Adrenal gland (tissue), 12 donors: ENCODE measurements around the gene UNC5A. TPM values are rescaled to one million over a fixed set of nuclear protein-coding genes. Genes with fewer than 3 reads are reported as not detected.

Source experiments
- DNase-seq, 7 donors: peaks; one replicate each; pipeline ENCODE4 v3.0.0-alpha.2; 2019 to 2020
- H3K27ac ChIP-seq, 5 donors: fragments of 200-600 bp; sonication (generic) in 4 of 5; 1 replicate in 3 of 5; 2 replicates in 2 of 5; pipeline versions ENCODE4 v1.5.1 to v1.8.0; 2016 to 2020; ENCODE audit warnings: mild to moderate bottlenecking in 1 of 5
- H3K27me3 ChIP-seq: fragments of 200-600 bp; 2 replicates; pipeline ENCODE4 v1.8.0; 2021
- H3K36me3 ChIP-seq, 2 donors: fragments of 200-600 bp; replicated peaks in 1 of 2; 1 replicate in 1 of 2; 2 replicates in 1 of 2; pipeline versions ENCODE4 v1.5.1 to v1.8.0; 2018 to 2022
- H3K4me1 ChIP-seq, 2 donors: fragments of 200-600 bp; replicated peaks in 1 of 2; 1 replicate in 1 of 2; 2 replicates in 1 of 2; pipeline versions ENCODE4 v1.5.1 to v1.8.0; 2018 to 2021
- H3K4me3 ChIP-seq, 4 donors: fragments of 200-600 bp; sonication (generic) in 3 of 4; one replicate each; pipeline ENCODE4 v1.5.1; 2016 to 2018
- H3K9me3 ChIP-seq, 3 donors: fragments of 200-600 bp; sonication (generic) in 1 of 3; replicated peaks in 1 of 3; 1 replicate in 2 of 3; 2 replicates in 1 of 3; pipeline versions ENCODE4 v1.5.1 to v1.8.0; 2016 to 2021
- CTCF ChIP-seq, 6 experiments: fragments of 450-650 bp in 4 of 6; fragments of 200-600 bp in 2 of 6; sonication (generic) in 1 of 6; IDR thresholded peaks; 1 replicate in 5 of 6; 2 replicates in 1 of 6; pipeline versions ENCODE4 v1.5.1 to v1.8.0; 2016 to 2021; ENCODE audit warnings: antibody characterized with exemption in 6 of 6, mild to moderate bottlenecking in 2 of 6, moderate library complexity in 1 of 6
- POLR2A ChIP-seq, 2 donors: fragments of 450-650 bp; IDR thresholded peaks; one replicate each; pipeline ENCODE4 v1.6.1; 2017; ENCODE audit warnings: antibody characterized with exemption in 2 of 2, mild to moderate bottlenecking in 2 of 2, moderate library complexity in 1 of 2
- WGBS, 4 donors: extraction: QIAGEN DNeasy Blood & Tissue Kit in 2 of 4; methylation state at CpG; one replicate each; pipeline versions ENCODE4 v1.1.5 to v1.1.7; 2013 to 2017; 5-methylcytosine and 5-hydroxymethylcytosine counted together
- intact Hi-C, 2 donors: fragments of 100-400 bp; cut with DNase I; formaldehyde crosslinking; loops; one replicate each; pipeline versions ENCODE4 v1.14.1 to v1.15.0; 2022 to 2023
- polyA plus RNA-seq, 3 donors: library from polyadenylated mRNA; stranded (reverse); fragments of 200-250 nt in 2 of 3; fragments of 350-450 nt in 1 of 3; fragmentation: Illumina TruSeq in 1 of 3; extraction: RNeasy Lipid Tissue Mini Kit (QIAGEN cat#74804) in 1 of 3; gene quantifications; one replicate each; pipeline ENCODE4 v1.2.3, GENCODE V29; 2013 to 2014
- total RNA-seq, 9 donors: library from RNA; depleted of rRNA in 4 of 9; stranded (reverse); fragments of >200 nt in 4 of 9; fragments of 120-200 nt in 1 of 9; fragmentation: NEBNext Ultra II Directional in 1 of 9; extraction: Animal tissue kit (Norgen Biotek cat#: 25700) in 1 of 9; gene quantifications; one replicate each; pipeline versions ENCODE4 v1.1.0 to v1.2.4, GENCODE V29; 2013 to 2023
- donor health status: healthy with polysubstance abuse.
- donor health status: Bipolar disorder and iron deficiency.
- donor health status: DM: yes; HTN: yes; CAD: no.
- donor health status: DM: no; HTN: no; CAD: no.
- donor health status: DM: no; HTN: no; CAD: no.
- donor health status: DM: yes; HTN: yes; CAD: no.

Gene UNC5A
- total and polyA plus RNA-seq, 12 donors, result 0.06 to 19.7 (median 3.5) TPM; not detected in 2

GRCh38 chr5:176784218-176785165 lies 25.9 kb upstream of the UNC5A start:
- no peak overlapping the region for H3K27ac ChIP-seq
- TF ChIP-seq POLR2A (IDR thresholded peaks at IDR 0.05) (no peak), CTCF (IDR thresholded peaks at IDR 0.05) (no peak)
- H3K9me3 ChIP-seq, result no peaks in the 10 kb centered on the region
- H3K4me1 ChIP-seq, result no peaks in the 10 kb centered on the region
- H3K4me3 ChIP-seq, result no peak overlapping the region
- DNase-seq, result peak in 1 of 7 donors; percentile 46
- intact Hi-C loops, result no loop called here
- 20 to 35% (median 27%) methylated on average over 8 to 15 of the region's 15 CpGs for WGBS, 4 donors
- no peaks in the 10 kb centered on the region for H3K36me3 ChIP-seq
- H3K27me3 ChIP-seq, result peaks cover 13% of the 10 kb centered on the region

GRCh38 chr5:176785184-176786145 lies 24.9 kb upstream of the UNC5A start:
- Histone ChIP-seq H3K27me3 (peaks cover 13% of the 10 kb centered on the region), H3K27ac (no peak overlapping the region), H3K4me3 (no peak overlapping the region), H3K36me3 (no peaks in the 10 kb centered on the region), H3K4me1 (no peaks in the 10 kb centered on the region), H3K9me3 (no peaks in the 10 kb centered on the region)
- DNase-seq, result no peak
- intact Hi-C loops, result no loop called here
- no peak for TF ChIP-seq POLR2A (IDR thresholded peaks at IDR 0.05)
- no peak for TF ChIP-seq CTCF (IDR thresholded peaks at IDR 0.05)
- WGBS, 4 donors, result 39 to 57% (median 52%) methylated on average over 11 to 27 of the region's 27 CpGs

- TF ChIP-seq CTCF (IDR thresholded peaks at IDR 0.05) (no peak), POLR2A (IDR thresholded peaks at IDR 0.05) (no peak)
- no peaks in the 10 kb centered on the region for H3K9me3 ChIP-seq
- WGBS, 4 donors, result 69 to 97% (median 82%) methylated on average over 1 to 3 of the region's 3 CpGs
Observed at GRCh38 chr5:176787676-176788075, 22.7 kb upstream of the UNC5A start.

DNA sequence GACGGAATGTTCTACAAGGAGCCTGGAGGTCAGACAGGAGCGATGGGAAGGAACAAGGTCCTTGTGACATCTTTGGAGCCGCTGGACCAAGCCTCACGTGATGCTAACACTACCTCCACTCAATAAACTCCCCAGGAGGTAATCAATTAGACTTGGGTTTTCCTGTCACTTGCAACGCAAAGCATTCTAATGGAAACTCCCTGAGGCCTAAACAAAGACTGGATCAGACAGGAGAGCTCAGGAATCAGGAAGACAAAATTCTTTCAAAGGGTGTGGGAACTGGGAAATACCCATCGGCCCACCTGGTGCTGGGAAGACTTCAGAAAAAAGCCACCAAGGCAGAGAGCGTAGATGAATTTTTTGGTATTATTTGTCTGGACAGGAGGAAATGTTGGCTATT lies 22.3 kb upstream of the UNC5A start:
- Histone ChIP-seq H3K9me3 (no peaks in the 10 kb centered on the region), H3K27ac (no peak overlapping the region), H3K27me3 (peaks cover 16% of the 10 kb centered on the region), H3K4me3 (no peak overlapping the region), H3K4me1 (no peaks in the 10 kb centered on the region), H3K36me3 (no peaks in the 10 kb centered on the region)
- no peak for TF ChIP-seq CTCF (IDR thresholded peaks at IDR 0.05)
- no peak for TF ChIP-seq POLR2A (IDR thresholded peaks at IDR 0.05)
- no peak for DNase-seq
- intact Hi-C loops, result no loop called here
- 57 to 66% (median 66%) methylated on average over 7 of the region's 7 CpGs for WGBS, 4 donors

More at GRCh38 chr5:176787676-176788075, 22.7 kb upstream of the UNC5A start:
- Histone ChIP-seq H3K27me3 (peaks cover 13% of the 10 kb centered on the region), H3K4me1 (no peaks in the 10 kb centered on the region), H3K36me3 (no peaks in the 10 kb centered on the region), H3K4me3 (no peak overlapping the region), H3K27ac (no peak overlapping the region)
- intact Hi-C loops, result no loop called here
- DNase-seq, result no peak
